Psoas muscle (tissue), 8 donors: ENCODE measurements around the gene GDF15. TPM values are rescaled to one million over a fixed set of nuclear protein-coding genes. Genes with fewer than 3 reads are reported as not detected.

Experiments
- ATAC-seq, 4 donors: fragments of 200-7000 bp; cut with Tn5 transposase; one replicate each; pipeline ENCODE4 v1.9.1; 2020; ENCODE audit warnings: moderate library complexity in 3 of 4, mild to moderate bottlenecking in 2 of 4
- DNase-seq, 2 donors: peaks; one replicate each; pipeline ENCODE4 v3.0.0-alpha.2; 2020
- H3K27ac ChIP-seq: fragments of 200-600 bp; one replicate; pipeline ENCODE4 v1.8.0; 2022
- H3K27me3 ChIP-seq, 3 donors: fragments of 200-600 bp in 1 of 3; one replicate each; pipeline versions ENCODE4 v1.6.1 to v1.8.0; 2013 to 2022; ENCODE audit warnings: low read length in 2 of 3, mild to moderate bottlenecking in 2 of 3, moderate library complexity in 1 of 3; ENCODE audit not compliant: insufficient read depth in 3 of 3
- H3K36me3 ChIP-seq, 2 donors: fragments of 200-600 bp in 1 of 2; one replicate each; pipeline versions ENCODE4 v1.6.1 to v1.8.0; 2013 to 2022; ENCODE audit warnings: low read depth in 1 of 2, mild to moderate bottlenecking in 1 of 2, moderate library complexity in 1 of 2; ENCODE audit not compliant: insufficient read depth in 1 of 2
- H3K4me1 ChIP-seq: fragments of 200-600 bp; one replicate; pipeline ENCODE4 v1.8.0; 2022
- H3K4me3 ChIP-seq: fragments of 200-600 bp; one replicate; pipeline ENCODE4 v1.8.0; 2022; ENCODE audit warnings: mild to moderate bottlenecking
- H3K9me3 ChIP-seq: fragments of 200-600 bp; one replicate; pipeline ENCODE4 v1.8.0; 2022
- CTCF ChIP-seq: fragments of 200-600 bp; IDR thresholded peaks from one replicate; pipeline ENCODE4 v1.8.0; 2022; ENCODE audit warnings: antibody characterized with exemption
- WGBS, 3 donors: extraction: QIAGEN DNeasy Blood & Tissue Kit; methylation state at CpG; one replicate each; pipeline versions ENCODE4 v1.1.6 to v1.1.7; 2013; 5-methylcytosine and 5-hydroxymethylcytosine counted together
- intact Hi-C, 2 donors: fragments of 100-400 bp; cut with DNase I; formaldehyde crosslinking; loops; one replicate each; pipeline versions ENCODE4 v1.11.0 to v1.14.2; 2022
- polyA plus RNA-seq, 3 donors: library from polyadenylated mRNA; stranded (reverse); fragments of 200-250 nt; gene quantifications; one replicate each; pipeline ENCODE4 v1.2.3, GENCODE V29; 2013
- total RNA-seq, 4 donors: library from RNA; stranded (reverse); fragmentation: NEBNext Ultra II Directional in 2 of 4; extraction: Animal tissue kit (Norgen Biotek cat#: 25700) in 2 of 4; gene quantifications; one replicate each; pipeline versions ENCODE4 v1.2.1 to v1.2.4, GENCODE V29; 2021 to 2023
- donor health status: healthy with polysubstance abuse.
- donor health status: DM: no; HTN: no; CAD: no; lungs with moderate emphysema.
- donor health status: Bipolar disorder and iron deficiency.
- donor health status: healthy.
- donor health status: DM: yes; HTN: yes; CAD: no.
- donor health status: DM: no; HTN: no; CAD: no.
- donor health status: DM: no; HTN: no; CAD: no.
- donor health status: DM: yes; HTN: yes; CAD: no.

Gene GDF15
- total and polyA plus RNA-seq, 7 donors, result 0.27 to 37.1 (median 0.99) TPM

DNA sequence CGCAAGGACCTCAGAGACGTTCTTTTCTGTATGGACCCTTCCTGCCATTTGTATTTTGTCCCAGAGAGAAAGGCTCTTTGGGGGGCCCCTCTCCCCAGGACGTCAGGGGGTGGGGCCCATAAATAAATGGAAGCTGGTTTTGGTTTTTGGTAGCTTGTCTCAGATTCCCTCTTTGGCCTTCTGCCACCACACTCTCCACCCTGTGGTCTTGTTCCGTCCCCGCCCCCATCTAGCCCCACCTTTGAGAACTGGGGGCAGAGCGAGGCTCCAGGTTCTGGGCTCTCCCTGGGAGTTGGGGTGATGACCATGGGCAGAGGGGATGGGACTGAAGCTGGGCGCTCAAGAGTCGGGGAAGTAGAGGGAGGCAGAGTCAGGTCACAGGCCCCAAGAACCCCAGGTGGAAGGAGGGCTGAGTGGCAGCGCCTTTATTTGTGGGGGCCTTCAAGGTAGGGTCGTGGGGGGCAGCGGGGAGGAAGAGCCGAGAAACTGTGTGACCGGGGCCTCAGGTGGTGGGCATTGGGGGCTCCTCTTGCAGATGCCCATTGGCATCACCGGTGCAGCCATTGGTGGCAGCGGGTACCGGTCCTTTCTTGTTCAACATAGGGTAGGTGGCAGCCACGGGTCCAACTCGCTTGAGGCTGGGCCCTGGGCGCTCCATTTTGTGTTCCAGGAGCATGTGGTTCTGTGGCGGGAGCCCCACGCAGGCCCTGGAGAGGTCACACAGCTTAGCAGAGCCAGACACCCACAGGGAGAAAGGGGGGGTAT is 48.6 kb downstream of the GDF15 start:
- Histone ChIP-seq H3K27me3 (peaks cover 0 to 11% (median 1%) of the 10 kb centered on the region in 3 donors), H3K4me3 (no peak overlapping the region), H3K36me3 (no peaks in the 10 kb centered on the region), H3K27ac (no peak overlapping the region), H3K4me1 (peaks cover 18% of the 10 kb centered on the region), H3K9me3 (no peaks in the 10 kb centered on the region)
- no peak for DNase-seq
- intact Hi-C loops, result no loop called here
- ATAC-seq, result no peak
- no peak for TF ChIP-seq CTCF
- WGBS, 3 donors, result 86 to 93% (median 93%) methylated on average over 19 to 21 of the region's 21 CpGs

GRCh38 chr19:18435178-18435841 is 49.4 kb downstream of the GDF15 start:
- no peak overlapping the region for H3K4me3 ChIP-seq
- WGBS, 3 donors, result 93 to 95% (median 94%) methylated on average over 48 to 49 of the region's 49 CpGs
- no peaks in the 10 kb centered on the region for H3K36me3 ChIP-seq
- no peaks in the 10 kb centered on the region for H3K9me3 ChIP-seq
- DNase-seq (peak in 1 of 2 donors; percentile 56), ATAC-seq (no peak)
- intact Hi-C loops, result no loop called here
- H3K27me3 ChIP-seq, result peaks cover 0 to 13% (median 1%) of the 10 kb centered on the region in 3 donors
- H3K4me1 ChIP-seq, result peaks cover 18% of the 10 kb centered on the region
- H3K27ac ChIP-seq, result no peak overlapping the region
- no peak for TF ChIP-seq CTCF

DNA sequence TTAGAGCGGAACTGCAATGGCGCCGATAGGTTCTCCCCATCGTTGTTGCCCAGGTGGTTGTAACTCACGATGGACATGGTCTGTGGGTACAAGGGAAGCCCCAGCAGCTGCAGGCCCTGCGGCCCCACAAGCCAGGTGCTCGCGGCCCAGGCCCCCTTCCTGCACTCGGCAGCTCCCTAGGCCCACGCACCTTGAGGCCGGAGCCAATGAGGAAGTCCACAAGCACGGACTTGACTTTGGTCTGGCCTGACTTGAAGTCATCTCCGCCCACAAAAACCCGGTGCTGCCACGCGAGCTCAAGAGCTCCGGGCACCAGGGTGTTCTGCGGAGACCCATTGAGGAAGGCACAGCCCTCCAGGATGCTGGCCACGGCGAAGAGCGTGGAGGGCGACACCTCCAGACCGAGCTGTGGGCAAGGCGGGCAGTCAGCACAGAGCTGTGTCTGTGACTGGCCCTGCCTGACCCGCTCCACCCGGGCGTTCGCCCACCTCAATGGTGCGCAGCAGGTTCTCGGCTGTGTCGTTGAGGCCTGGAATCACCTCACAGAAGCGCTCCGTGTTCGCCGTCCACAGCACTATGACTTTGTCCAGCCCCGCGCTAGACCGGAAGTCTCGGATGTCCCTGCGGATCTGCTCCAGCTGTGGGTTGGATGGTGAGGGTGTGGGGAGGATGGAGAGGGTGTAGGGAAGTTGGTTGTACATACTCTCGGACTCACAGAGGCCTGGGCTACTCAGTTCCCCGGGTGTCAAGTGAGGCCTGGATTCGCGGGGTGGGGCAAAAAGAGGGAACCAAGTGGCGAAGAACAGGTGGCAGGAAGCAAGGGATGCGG is 50.1 kb downstream of the GDF15 start:
- TF ChIP-seq CTCF, result no peak
- H3K27ac ChIP-seq, result no peak overlapping the region
- peaks cover 18% of the 10 kb centered on the region for H3K4me1 ChIP-seq
- peak in 1 of 2 donors; percentile 56 for DNase-seq
- intact Hi-C loops, result no loop called here
- no peak overlapping the region for H3K4me3 ChIP-seq
- no peak for ATAC-seq
- no peaks in the 10 kb centered on the region for H3K36me3 ChIP-seq
- H3K9me3 ChIP-seq, result no peaks in the 10 kb centered on the region
- H3K27me3 ChIP-seq, result peaks cover 0 to 13% (median 6%) of the 10 kb centered on the region in 3 donors
- WGBS, 3 donors, result 84 to 87% (median 85%) methylated on average over 46 of the region's 46 CpGs

- DNase-seq (peak; percentile 74 to 83), ATAC-seq (peak; percentile 8 to 21 (median 10))
- TF ChIP-seq CTCF, result no peak
- Histone ChIP-seq H3K4me1 (peaks cover 18% of the 10 kb centered on the region), H3K27ac (peak overlapping the region; percentile 9), H3K9me3 (no peaks in the 10 kb centered on the region), H3K4me3 (peak overlapping the region; percentile 68), H3K36me3 (no peaks in the 10 kb centered on the region), H3K27me3 (peaks cover 0 to 13% (median 6%) of the 10 kb centered on the region in 3 donors)
- intact Hi-C loops, result no loop called here
- 24 to 34% (median 31%) methylated on average over 53 to 67 of the region's 67 CpGs for WGBS, 3 donors
Observed at GRCh38 chr19:18436671-18437490, 50.9 kb downstream of the GDF15 start.
